ENCODE data around the gene RHEBL1. TPM values are rescaled to one million over a fixed set of nuclear protein-coding genes. Genes with fewer than 3 reads are reported as not detected.
A peak's percentile ranks its signal among the peaks of the same experiment; 100 is the strongest.

The RHEBL1 gene
- total RNA-seq, 5 donors from 2014 or later (not counting 1 experiment from before 2014, with no cell fraction given) = 2.3 to 5.3 (median 2.5) TPM

GRCh38 chr12:49059045-49059298, 10.8 kb downstream of the RHEBL1 start:
- Mint-ChIP-seq H3K36me3 (peaks cover 12% of the 10 kb centered on the region), H3K9me3 (no peaks in the 10 kb centered on the region)
- peaks cover 42 to 66% of the 10 kb centered on the region in 2 experiments for H3K4me1 ChIP-seq (ENCODE audit: control insufficient read depth in 1 of 2, extremely low read depth in 1 of 2, insufficient read depth in 2 of 2, low read length in 2 of 2)

GRCh38 chr12:49058366-49059044, 11.3 kb downstream of the RHEBL1 start:
- peaks cover 0 to 2% of the 10 kb centered on the region in 2 experiments for H3K27me3 ChIP-seq (replicated peaks in 1 of 2; ENCODE audit: control insufficient read depth in 2 of 2, extremely low read depth in 1 of 2, insufficient read depth in 2 of 2, low read length in 1 of 2)
- Mint-ChIP-seq H3K27me3 (no peaks in the 10 kb centered on the region), H3K9me3 (no peaks in the 10 kb centered on the region), H3K27ac (peak overlapping the region; percentile 84 to 90), H3K4me1 (peaks cover 54 to 64% (median 60%) of the 10 kb centered on the region in 3 donors), H3K4me3 (peak overlapping the region; percentile 90 to 94 (median 94)), H3K36me3 (peaks cover 17% of the 10 kb centered on the region)
- no peak for DNase-seq
- ChIA-PET POLR2A (interaction anchor here in 1 of 2 donors (0.6 kb wide), 2 partner anchors 118 to 198 kb away, joined by 4 read pairs; no protein-coding TSS in a partner anchor), CTCF (interaction anchor here (0.5 to 1.8 kb wide), 3 partner anchors 11 to 198 kb away, joined by 4 to 11 read pairs (median 6); partner anchors contain the start of gene RHEBL1 (in 1 of the 2))
- no peak for ATAC-seq (replicated peaks in 1 of 4)
- H3K9me3 ChIP-seq = no peaks in the 10 kb centered on the region
- H3K27ac ChIP-seq (ENCODE audit: low read length) = peak overlapping the region; percentile 49
- WGBS (ENCODE audit: insufficient coverage) = 20% methylated on average over 3 of the region's 5 CpGs
- peaks cover 11 to 17% of the 10 kb centered on the region in 2 donors for H3K36me3 ChIP-seq (ENCODE audit: control insufficient read depth in 2 of 2, extremely low read depth in 1 of 2, insufficient read depth in 1 of 2, low read length in 1 of 2)
- peak overlapping the region; percentile 92 to 99 for H3K4me3 ChIP-seq (ENCODE audit: control insufficient read depth in 1 of 2, extremely low read depth in 1 of 2, low read length in 1 of 2)
- H3K4me1 ChIP-seq (ENCODE audit: control insufficient read depth in 1 of 2, extremely low read depth in 1 of 2, insufficient read depth in 2 of 2, low read length in 2 of 2) = peaks cover 42 to 65% of the 10 kb centered on the region in 2 experiments

More at GRCh38 chr12:49059045-49059298, 10.8 kb downstream of the RHEBL1 start:
- 0% methylated on average over 1 of the region's 1 CpG for WGBS (ENCODE audit: insufficient coverage)
- H3K27me3 ChIP-seq (replicated peaks in 1 of 2; ENCODE audit: control insufficient read depth in 2 of 2, extremely low read depth in 1 of 2, insufficient read depth in 2 of 2, low read length in 1 of 2) = peaks cover 0 to 2% of the 10 kb centered on the region in 2 experiments
- Mint-ChIP-seq H3K4me3 (peak overlapping the region; percentile 90 to 94 (median 94)), H3K27me3 (no peaks in the 10 kb centered on the region), H3K4me1 (peaks cover 59 to 65% (median 63%) of the 10 kb centered on the region in 3 donors), H3K27ac (peak overlapping the region; percentile 84 to 90)
- H3K9me3 ChIP-seq = no peaks in the 10 kb centered on the region
- no peak for ATAC-seq (replicated peaks in 1 of 4)
- H3K27ac ChIP-seq (ENCODE audit: low read length) = peak overlapping the region; percentile 49
- ChIA-PET POLR2A (interaction anchor here in 1 of 2 donors (0.6 kb wide), 2 partner anchors 118 to 199 kb away, joined by 4 read pairs; no protein-coding TSS in a partner anchor), CTCF (interaction anchor here (0.5 to 1.8 kb wide), 3 partner anchors 11 to 199 kb away, joined by 4 to 11 read pairs (median 6); partner anchors contain the start of gene RHEBL1 (in 1 of the 2))
- peaks cover 6 to 12% of the 10 kb centered on the region in 2 donors for H3K36me3 ChIP-seq (ENCODE audit: control insufficient read depth in 2 of 2, extremely low read depth in 1 of 2, insufficient read depth in 1 of 2, low read length in 1 of 2)
- H3K4me3 ChIP-seq (ENCODE audit: control insufficient read depth in 1 of 2, extremely low read depth in 1 of 2, low read length in 1 of 2) = peak overlapping the region; percentile 92 to 99
- no peak for DNase-seq

GRCh38 chr12:49057888-49058287, 11.9 kb downstream of the RHEBL1 start:
- peaks cover 42 to 65% of the 10 kb centered on the region in 2 experiments for H3K4me1 ChIP-seq (ENCODE audit: control insufficient read depth in 1 of 2, extremely low read depth in 1 of 2, insufficient read depth in 2 of 2, low read length in 2 of 2)
- DNase-seq (no peak), ATAC-seq (replicated peaks in 1 of 4) (no peak)
- no peaks in the 10 kb centered on the region for H3K9me3 ChIP-seq
- H3K4me1 Mint-ChIP-seq = peaks cover 54 to 69% (median 60%) of the 10 kb centered on the region in 3 donors
- CTCF ChIA-PET = interaction anchor here in 1 of 2 donors (1.8 kb wide), 1 partner anchor 12 kb away, joined by 6 read pairs; the partner anchor contains the start of gene RHEBL1
- peaks cover 23% of the 10 kb centered on the region for H3K36me3 Mint-ChIP-seq
- H3K27ac Mint-ChIP-seq = peak overlapping the region; percentile 84 to 90
- H3K27ac ChIP-seq (ENCODE audit: low read length) = peak overlapping the region; percentile 49
- H3K27me3 ChIP-seq (replicated peaks in 1 of 2; ENCODE audit: control insufficient read depth in 2 of 2, extremely low read depth in 1 of 2, insufficient read depth in 2 of 2, low read length in 1 of 2) = peaks cover 0 to 2% of the 10 kb centered on the region in 2 experiments
- WGBS (ENCODE audit: insufficient coverage) = 13% methylated on average over 1 of the region's 4 CpGs
- no peaks in the 10 kb centered on the region for H3K9me3 Mint-ChIP-seq
- peak overlapping the region; percentile 92 to 99 for H3K4me3 ChIP-seq (ENCODE audit: control insufficient read depth in 1 of 2, extremely low read depth in 1 of 2, low read length in 1 of 2)
- H3K27me3 Mint-ChIP-seq = no peaks in the 10 kb centered on the region
- peak overlapping the region; percentile 90 to 94 (median 94) for H3K4me3 Mint-ChIP-seq
- POLR2A ChIA-PET = no interaction called here
- H3K36me3 ChIP-seq (ENCODE audit: control insufficient read depth in 2 of 2, extremely low read depth in 1 of 2, insufficient read depth in 1 of 2, low read length in 1 of 2) = peaks cover 17 to 23% of the 10 kb centered on the region in 2 donors

- peak overlapping the region; percentile 7 for H3K27ac ChIP-seq (ENCODE audit: low read length)
- H3K27ac Mint-ChIP-seq = peak overlapping the region; percentile 84 to 90
- ChIA-PET POLR2A (no interaction called here), CTCF (interaction anchor here in 1 of 2 donors (1.0 to 1.9 kb wide), 4 partner anchors 9 to 33 kb away, joined by 3 to 6 read pairs (median 4); no protein-coding TSS in a partner anchor)
- peaks cover 39% of the 10 kb centered on the region for H3K36me3 Mint-ChIP-seq
- no peaks in the 10 kb centered on the region for H3K9me3 Mint-ChIP-seq
- ATAC-seq (replicated peaks in 1 of 4) = peak; percentile 59 to 77 (median 62)
- DNase-seq = peak in 33 of 35 experiments; percentile 28 to 79 (median 49)
- H3K36me3 ChIP-seq (ENCODE audit: control insufficient read depth in 2 of 2, extremely low read depth in 1 of 2, insufficient read depth in 1 of 2, low read length in 1 of 2) = peaks cover 27 to 40% of the 10 kb centered on the region in 2 donors
- no peaks in the 10 kb centered on the region for H3K9me3 ChIP-seq
- H3K4me3 Mint-ChIP-seq = peak overlapping the region; percentile 90 to 94 (median 94)
- H3K27me3 ChIP-seq (replicated peaks in 1 of 2; ENCODE audit: control insufficient read depth in 2 of 2, extremely low read depth in 1 of 2, insufficient read depth in 2 of 2, low read length in 1 of 2) = peaks cover 0 to 2% of the 10 kb centered on the region in 2 experiments
- H3K4me1 ChIP-seq (ENCODE audit: control insufficient read depth in 1 of 2, extremely low read depth in 1 of 2, insufficient read depth in 2 of 2, low read length in 2 of 2) = peaks cover 40 to 61% of the 10 kb centered on the region in 2 experiments
- H3K4me1 Mint-ChIP-seq = peaks cover 50 to 71% (median 62%) of the 10 kb centered on the region in 3 donors
- 14% methylated on average over 1 of the region's 7 CpGs for WGBS (ENCODE audit: insufficient coverage)
- no peaks in the 10 kb centered on the region for H3K27me3 Mint-ChIP-seq
- H3K4me3 ChIP-seq (ENCODE audit: control insufficient read depth in 1 of 2, extremely low read depth in 1 of 2, low read length in 1 of 2) = peak overlapping the region; percentile 5
Measured at GRCh38 chr12:49055978-49056754, 13.6 kb downstream of the RHEBL1 start.

DNA sequence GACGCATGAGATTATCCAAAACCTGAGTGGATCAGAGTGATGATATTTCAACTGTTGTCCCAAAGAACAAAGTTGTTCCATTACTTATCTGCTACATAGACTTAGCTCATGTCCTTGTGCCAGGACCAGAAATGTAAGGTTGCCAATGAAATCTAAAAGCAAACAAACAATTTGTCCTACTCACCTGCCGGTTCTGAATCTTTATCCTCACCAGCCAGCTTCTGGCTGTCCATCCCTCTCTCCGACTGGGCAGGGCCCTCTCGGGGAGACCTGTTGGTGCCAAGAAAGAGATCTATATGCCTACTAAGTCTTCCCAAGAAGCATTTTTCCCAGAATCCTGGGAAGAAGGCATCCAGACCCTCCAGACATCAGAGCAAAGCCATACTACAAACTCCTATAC, 14.7 kb downstream of the RHEBL1 start:
- H3K4me1 Mint-ChIP-seq = peaks cover 47 to 66% (median 65%) of the 10 kb centered on the region in 3 donors
- POLR2A ChIA-PET = no interaction called here
- no peaks in the 10 kb centered on the region for H3K9me3 Mint-ChIP-seq
- H3K36me3 Mint-ChIP-seq = peaks cover 46% of the 10 kb centered on the region
- peaks cover 37 to 60% of the 10 kb centered on the region in 2 experiments for H3K4me1 ChIP-seq (ENCODE audit: control insufficient read depth in 1 of 2, extremely low read depth in 1 of 2, insufficient read depth in 2 of 2, low read length in 2 of 2)
- peak overlapping the region in 1 of 3 donors; percentile 17 for H3K4me3 Mint-ChIP-seq
- no peak overlapping the region for H3K4me3 ChIP-seq (ENCODE audit: control insufficient read depth in 1 of 2, extremely low read depth in 1 of 2, low read length in 1 of 2)
- H3K27ac ChIP-seq (ENCODE audit: low read length) = no peak overlapping the region
- CTCF ChIA-PET = interaction anchor here in 1 of 2 donors (1.0 to 1.9 kb wide), 3 partner anchors 12 to 34 kb away, joined by 3 to 6 read pairs (median 5); no protein-coding TSS in a partner anchor
- H3K27me3 Mint-ChIP-seq = no peaks in the 10 kb centered on the region
- DNase-seq (no peak), ATAC-seq (replicated peaks in 1 of 4) (no peak)
- peak overlapping the region in 1 of 2 donors; percentile 17 for H3K27ac Mint-ChIP-seq
- peaks cover 31 to 51% of the 10 kb centered on the region in 2 donors for H3K36me3 ChIP-seq (ENCODE audit: control insufficient read depth in 2 of 2, extremely low read depth in 1 of 2, insufficient read depth in 1 of 2, low read length in 1 of 2)
- WGBS (ENCODE audit: insufficient coverage) = 100% methylated on average over 3 of the region's 4 CpGs
- H3K27me3 ChIP-seq (replicated peaks in 1 of 2; ENCODE audit: control insufficient read depth in 2 of 2, extremely low read depth in 1 of 2, insufficient read depth in 2 of 2, low read length in 1 of 2) = no peaks in the 10 kb centered on the region
- H3K9me3 ChIP-seq = no peaks in the 10 kb centered on the region

DNA sequence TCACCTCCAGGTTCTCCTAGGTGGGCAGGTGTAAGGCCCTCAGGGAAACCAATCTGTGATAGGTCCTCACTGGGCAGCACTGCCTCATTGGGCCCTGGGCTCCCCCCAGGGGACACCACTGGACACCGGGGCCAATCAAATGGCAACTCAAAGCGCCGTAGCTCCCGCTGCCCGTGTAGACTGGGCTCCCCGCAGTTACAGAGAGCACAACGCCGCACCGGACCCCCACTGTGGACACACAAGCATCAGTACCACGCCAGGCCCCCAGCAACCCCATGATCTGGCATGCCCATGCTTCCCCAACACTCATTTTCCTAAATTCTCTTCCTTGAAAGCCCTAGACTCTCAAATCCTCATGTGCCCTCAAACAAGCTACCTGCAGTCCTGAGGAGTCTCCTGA, 15.3 kb downstream of the RHEBL1 start:
- DNase-seq = no peak

More for the DNA sequence above, 15.3 kb downstream of the RHEBL1 start:
- Mint-ChIP-seq H3K27me3 (no peaks in the 10 kb centered on the region), H3K36me3 (peaks cover 46% of the 10 kb centered on the region), H3K9me3 (no peaks in the 10 kb centered on the region), H3K27ac (peak overlapping the region in 1 of 2 donors; percentile 17), H3K4me1 (peaks cover 47 to 66% (median 65%) of the 10 kb centered on the region in 3 donors), H3K4me3 (peak overlapping the region in 1 of 3 donors; percentile 17)
- ATAC-seq (replicated peaks in 1 of 4) = no peak
- Histone ChIP-seq H3K27ac (ENCODE audit: low read length) (no peak overlapping the region), H3K9me3 (no peaks in the 10 kb centered on the region), H3K4me1 (ENCODE audit: control insufficient read depth in 1 of 2, extremely low read depth in 1 of 2, insufficient read depth in 2 of 2, low read length in 2 of 2) (peaks cover 37 to 59% of the 10 kb centered on the region in 2 experiments), H3K4me3 (ENCODE audit: control insufficient read depth in 1 of 2, extremely low read depth in 1 of 2, low read length in 1 of 2) (no peak overlapping the region), H3K36me3 (ENCODE audit: control insufficient read depth in 2 of 2, extremely low read depth in 1 of 2, insufficient read depth in 1 of 2, low read length in 1 of 2) (peaks cover 35 to 57% of the 10 kb centered on the region in 2 donors), H3K27me3 (replicated peaks in 1 of 2; ENCODE audit: control insufficient read depth in 2 of 2, extremely low read depth in 1 of 2, insufficient read depth in 2 of 2, low read length in 1 of 2) (no peaks in the 10 kb centered on the region)
- CTCF ChIA-PET = interaction anchor here in 1 of 2 donors (1.4 to 1.9 kb wide), 2 partner anchors 11 to 32 kb away, joined by 5 to 6 read pairs; no protein-coding TSS in a partner anchor
- POLR2A ChIA-PET = no interaction called here
- 99% methylated on average over 10 of the region's 10 CpGs for WGBS (ENCODE audit: insufficient coverage)
